Stimulated activated CD4-positive, alpha-beta T cell treated with anti-CD3 and anti-CD28 coated beads, Interleukin-4, amount 100 ng/mL, for 48 hours (primary cell): Measurements from ENCODE around the gene SLC2A8.

Experiments
- DNase-seq, 2 donors: peaks; one replicate each; pipeline ENCODE4 v3.0.0-alpha.2; 2020; ENCODE audit warnings: low read depth in 2 of 2

SLC2A8 gene

GRCh38 chr9:127402401-127403090, 5.6 kb downstream of the SLC2A8 start:
- no peak for DNase-seq

GRCh38 chr9:127403507-127404192, 6.7 kb downstream of the SLC2A8 start:
- no peak for DNase-seq

- no peak for DNase-seq
Observed at GRCh38 chr9:127404631-127405030, 7.7 kb downstream of the SLC2A8 start.

- DNase-seq: no peak
Observed at GRCh38 chr9:127405344-127406125, 8.6 kb downstream of the SLC2A8 start.

GRCh38 chr9:127406799-127407491, 10.0 kb downstream of the SLC2A8 start:
- no peak for DNase-seq

- no peak for DNase-seq
Observed at GRCh38 chr9:127407492-127407843, 10.5 kb downstream of the SLC2A8 start.

- no peak for DNase-seq
Observed at GRCh38 chr9:127411122-127411521, 14.2 kb downstream of the SLC2A8 start.

- no peak for DNase-seq
Observed at GRCh38 chr9:127415141-127415540, 18.2 kb downstream of the SLC2A8 start.

GRCh38 chr9:127415657-127416056, 18.7 kb downstream of the SLC2A8 start:
- no peak for DNase-seq

GRCh38 chr9:127417131-127418036, 20.4 kb downstream of the SLC2A8 start:
- DNase-seq: no peak

GRCh38 chr9:127418037-127418471, 21.1 kb downstream of the SLC2A8 start:
- DNase-seq: peak in 1 of 2 donors; percentile 33

GRCh38 chr9:127419348-127419747, 22.4 kb downstream of the SLC2A8 start:
- no peak for DNase-seq

GRCh38 chr9:127421057-127421456, 24.1 kb downstream of the SLC2A8 start:
- DNase-seq: no peak

GRCh38 chr9:127422133-127422782, 25.3 kb downstream of the SLC2A8 start:
- no peak for DNase-seq

- no peak for DNase-seq
Observed at GRCh38 chr9:127422787-127423186, 25.8 kb downstream of the SLC2A8 start.

- DNase-seq: no peak
Observed at GRCh38 chr9:127423476-127423933, 26.5 kb downstream of the SLC2A8 start.

- DNase-seq: peak; percentile 87 to 92
Observed at GRCh38 chr9:127423934-127424675, 27.1 kb downstream of the SLC2A8 start, which contains the start of gene ZNF79. Gene ZNF79, plus strand, starts transcription at chr9:127424382. Its CDS starts 406 bp downstream, at chr9:127424788.

GRCh38 chr9:127424676-127424999, 27.7 kb downstream of the SLC2A8 start:
- DNase-seq: no peak

- DNase-seq: no peak
Observed at GRCh38 chr9:127426756-127427155, 29.8 kb downstream of the SLC2A8 start.

- no peak for DNase-seq
Observed at GRCh38 chr9:127428348-127428747, 31.4 kb downstream of the SLC2A8 start.
